HG03095 (cell line): Measurements from ENCODE around the gene NRXN3.

ENCODE experiments used
- ATAC-seq: cut with Tn5 transposase; IDR thresholded peaks from one replicate; pipeline ENCODE4 v1.9.1; 2021; ENCODE audit warnings: moderate library complexity; ENCODE audit not compliant: unreplicated experiment

Gene NRXN3

DNA sequence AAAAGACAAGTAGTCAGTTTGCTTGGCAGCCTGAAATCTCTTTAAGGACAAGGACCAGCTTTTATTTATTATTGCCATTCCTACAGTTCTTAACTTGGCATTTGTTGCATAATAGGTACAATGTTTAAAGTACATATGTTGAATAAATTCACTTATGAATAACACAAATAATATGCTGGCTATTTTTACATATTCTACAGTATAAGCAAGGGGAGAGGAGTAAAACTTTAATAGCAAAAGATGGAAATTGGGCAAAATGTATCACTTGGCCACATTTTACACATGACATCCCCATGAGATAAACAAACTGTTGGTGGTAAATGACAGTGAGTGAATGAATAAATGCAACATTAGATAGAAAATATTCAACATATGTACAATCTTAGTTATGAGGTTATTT, 1708.1 kb downstream of the NRXN3 start:
- ATAC-seq: no peak

DNA sequence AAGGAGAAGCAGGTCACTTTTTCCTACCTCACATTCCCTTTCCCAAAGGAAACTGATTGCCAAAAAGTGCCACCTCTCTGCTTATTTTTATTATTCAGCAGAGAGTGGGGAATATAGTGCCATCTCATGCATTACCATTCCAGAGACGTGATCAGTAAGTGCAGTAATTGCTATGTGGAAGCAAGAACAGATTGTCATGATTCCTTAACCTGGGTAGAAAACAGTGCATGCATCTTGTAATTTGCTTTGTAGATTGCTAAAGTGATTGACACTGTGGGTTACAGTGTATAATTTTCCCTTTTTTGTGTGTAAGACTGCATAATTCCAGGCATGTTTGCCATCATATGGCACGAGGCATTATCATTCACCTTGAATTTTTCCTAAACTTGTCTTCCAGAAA, 1708.6 kb downstream of the NRXN3 start:
- no peak for ATAC-seq

GRCh38 chr14:79881299-79881698, 1711.1 kb downstream of the NRXN3 start:
- ATAC-seq: no peak

DNA sequence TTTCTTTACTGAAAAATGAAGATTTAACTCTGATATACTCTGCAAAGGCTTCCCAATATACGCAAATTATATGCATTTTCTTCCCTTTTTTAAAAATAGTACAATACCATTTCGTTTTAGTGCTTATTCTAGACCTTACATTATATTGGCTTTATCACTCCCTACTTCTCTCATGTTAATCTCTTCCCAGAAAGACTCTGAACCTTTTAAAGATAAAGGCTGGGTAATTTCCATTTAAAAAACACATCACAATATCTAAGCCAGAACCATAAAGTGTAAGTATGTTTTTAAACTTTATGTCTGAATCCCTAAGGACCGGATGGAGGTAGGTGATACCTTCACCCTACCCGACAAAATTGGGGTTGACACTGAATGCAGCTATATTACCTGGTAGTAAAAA, 1720.4 kb downstream of the NRXN3 start:
- no peak for ATAC-seq

DNA sequence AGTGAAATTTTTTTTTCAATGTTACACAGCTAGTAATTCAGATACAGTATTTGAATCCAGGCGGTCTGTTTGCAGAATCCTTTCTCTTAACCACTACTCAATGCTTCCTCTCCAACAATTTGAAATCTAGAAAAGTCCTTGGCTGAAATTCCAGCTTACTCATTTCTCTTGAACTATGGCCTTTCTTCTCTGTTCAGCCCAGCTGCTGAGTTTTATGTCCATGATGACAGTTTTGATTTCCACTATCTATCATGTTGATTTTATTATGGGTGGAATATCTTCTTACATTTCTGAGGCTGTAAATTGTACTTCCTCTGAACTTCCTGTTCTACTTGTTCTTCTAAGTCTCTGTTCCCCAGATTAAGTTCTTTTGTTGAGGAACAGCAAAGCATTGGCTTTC, 1725.8 kb downstream of the NRXN3 start:
- no peak for ATAC-seq

GRCh38 chr14:79899610-79900009, 1729.4 kb downstream of the NRXN3 start:
- ATAC-seq: no peak

DNA sequence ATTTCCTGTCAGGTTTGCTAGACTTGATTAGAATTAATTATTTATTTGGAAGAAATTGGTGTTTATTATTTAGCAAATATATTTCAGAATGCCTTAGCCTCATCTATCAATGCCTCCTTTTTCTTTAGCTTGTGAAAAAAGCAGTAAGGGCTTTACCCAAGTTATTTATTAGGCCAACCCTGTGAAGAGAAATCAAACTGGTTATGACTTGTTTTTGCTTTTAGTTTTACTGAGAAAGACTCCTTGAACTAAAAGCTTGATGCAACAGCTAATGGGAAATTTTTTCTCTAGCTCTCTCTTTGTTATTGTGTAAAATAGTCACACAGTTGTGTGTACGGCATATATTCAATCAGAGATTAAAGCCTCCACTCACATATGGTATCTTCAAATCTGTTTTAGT, 1734.3 kb downstream of the NRXN3 start:
- no peak for ATAC-seq

- no peak for ATAC-seq
Observed at GRCh38 chr14:79906994-79907393, 1736.8 kb downstream of the NRXN3 start.

GRCh38 chr14:79910086-79910485, 1739.9 kb downstream of the NRXN3 start:
- no peak for ATAC-seq

GRCh38 chr14:79911744-79912143, 1741.6 kb downstream of the NRXN3 start:
- ATAC-seq: no peak

DNA sequence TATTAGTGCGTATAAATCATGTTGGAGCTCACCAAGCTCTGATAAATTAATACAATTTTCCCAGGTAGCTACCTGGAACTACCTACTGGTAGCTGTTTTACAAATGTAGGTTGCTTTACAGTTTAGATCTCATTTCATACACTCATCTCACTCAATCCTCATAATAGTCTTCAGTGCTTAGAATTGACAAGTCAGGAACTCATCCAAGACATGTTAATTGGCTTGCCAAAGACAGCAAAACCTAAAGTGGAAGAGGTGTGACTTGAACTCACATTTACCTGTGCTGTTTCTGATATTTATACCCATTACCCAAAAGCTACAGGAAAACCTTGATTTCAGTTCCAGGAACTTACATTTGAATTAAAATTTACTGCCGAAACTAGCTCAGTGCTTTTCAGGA, 1744.4 kb downstream of the NRXN3 start:
- ATAC-seq: no peak

DNA sequence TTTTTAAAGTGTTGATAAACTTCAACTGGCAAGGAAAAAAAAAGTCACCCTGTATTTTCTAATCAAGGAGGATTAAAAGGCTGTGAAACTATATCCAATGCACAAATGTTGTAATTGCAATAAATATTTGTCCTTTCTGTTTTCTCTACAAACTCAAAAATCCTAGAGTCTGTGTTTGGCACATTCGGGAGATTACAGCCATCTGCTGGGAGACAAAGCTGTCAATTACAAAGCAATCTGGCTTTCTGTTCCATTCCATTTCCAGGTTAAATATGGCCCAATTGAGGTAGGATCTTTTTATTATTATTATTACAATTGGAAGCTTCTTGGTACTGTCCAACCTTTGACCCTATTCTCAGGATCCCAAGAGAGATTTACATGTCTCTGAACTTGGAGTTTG, 1745.2 kb downstream of the NRXN3 start:
- ATAC-seq: no peak

DNA sequence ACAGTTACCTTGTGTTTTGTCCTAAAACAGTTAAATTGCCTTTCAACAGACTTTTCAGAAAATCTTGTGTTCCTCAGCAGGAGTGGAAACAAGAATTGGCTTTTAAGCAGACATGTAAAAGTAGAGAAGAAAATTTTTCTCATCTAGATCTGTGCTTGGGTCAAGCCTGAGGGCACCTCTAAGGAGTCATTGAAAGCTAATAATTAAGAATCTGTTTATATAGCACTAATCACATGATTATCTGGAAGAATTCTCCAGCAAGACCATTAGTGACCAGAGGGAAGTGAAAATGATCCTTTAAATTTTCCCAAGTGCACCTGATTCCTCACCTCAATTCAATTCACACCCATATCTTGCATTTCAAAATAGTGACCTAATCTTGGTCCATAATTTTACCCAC, 1746.1 kb downstream of the NRXN3 start:
- no peak for ATAC-seq

GRCh38 chr14:79916892-79917291, 1746.7 kb downstream of the NRXN3 start:
- ATAC-seq: no peak
